Stimulated activated CD4-positive, alpha-beta T cell treated with anti-CD3 and anti-CD28 coated beads, Interleukin-2, amount 100 ng/mL, for 24 hours (primary cell): ENCODE data around the gene TGFBI.
A peak's percentile ranks its signal among the peaks of the same experiment; 100 is the strongest.
"Not testable (repeated sequence)": the region's sequence is repeated elsewhere in the genome, so short reads cannot be mapped to it uniquely, and the experiment has no call there.

Experiments used
- DNase-seq, 2 donors: peaks; one replicate each; pipeline ENCODE4 v3.0.0-alpha.2; 2020

TGFBI gene

GRCh38 chr5:136028090-136028489, 698 bp upstream of the TGFBI start:
- DNase-seq, result no peak

- DNase-seq, result no peak
These were observed 1.5 kb downstream of the TGFBI start for GRCh38 chr5:136030252-136030651.

GRCh38 chr5:136030956-136031611, 2.3 kb downstream of the TGFBI start:
- DNase-seq, result no peak

GRCh38 chr5:136031711-136032110, 2.9 kb downstream of the TGFBI start:
- no peak for DNase-seq

GRCh38 chr5:136032564-136032963, 3.8 kb downstream of the TGFBI start:
- no peak for DNase-seq

- no peak for DNase-seq
These were observed 4.4 kb downstream of the TGFBI start for GRCh38 chr5:136033234-136033633.

GRCh38 chr5:136033848-136034247, 5.1 kb downstream of the TGFBI start:
- DNase-seq, result no peak

- no peak for DNase-seq
These were observed 5.7 kb downstream of the TGFBI start for GRCh38 chr5:136034492-136034891.

GRCh38 chr5:136034984-136035383, 6.2 kb downstream of the TGFBI start:
- DNase-seq, result no peak

GRCh38 chr5:136035837-136036236, 7.0 kb downstream of the TGFBI start:
- no peak for DNase-seq

GRCh38 chr5:136036293-136036911, 7.6 kb downstream of the TGFBI start:
- DNase-seq, result no peak

GRCh38 chr5:136037001-136037705, 8.4 kb downstream of the TGFBI start:
- peak; percentile 44 to 46 for DNase-seq

GRCh38 chr5:136038635-136039034, 9.8 kb downstream of the TGFBI start:
- DNase-seq, result no peak

- no peak for DNase-seq
These were observed 10.4 kb downstream of the TGFBI start for GRCh38 chr5:136039202-136039601.

- DNase-seq, result no peak
These were observed 12.1 kb downstream of the TGFBI start for GRCh38 chr5:136040746-136041415.

GRCh38 chr5:136042156-136042555, 13.4 kb downstream of the TGFBI start:
- no peak for DNase-seq

- DNase-seq, result no peak
These were observed 13.9 kb downstream of the TGFBI start for GRCh38 chr5:136042665-136043121.

GRCh38 chr5:136043551-136043950, 14.8 kb downstream of the TGFBI start:
- DNase-seq, result no peak

GRCh38 chr5:136043968-136044610, 15.3 kb downstream of the TGFBI start:
- DNase-seq, result no peak

GRCh38 chr5:136045026-136045425, 16.2 kb downstream of the TGFBI start:
- not testable (repeated sequence) for DNase-seq

GRCh38 chr5:136046246-136046645, 17.5 kb downstream of the TGFBI start:
- no peak for DNase-seq

- DNase-seq, result no peak
These were observed 19.1 kb downstream of the TGFBI start for GRCh38 chr5:136047858-136048257.

- DNase-seq, result no peak
These were observed 20.2 kb downstream of the TGFBI start for GRCh38 chr5:136048966-136049365.
